ENCODE data around the gene GTF3C5. TPM values are rescaled to one million over a fixed set of nuclear protein-coding genes. Genes with fewer than 3 reads are reported as not detected.

The GTF3C5 gene
- total RNA-seq, 4 donors from 2014 or later = 48.2 to 55.3 (median 48.9) TPM

DNA sequence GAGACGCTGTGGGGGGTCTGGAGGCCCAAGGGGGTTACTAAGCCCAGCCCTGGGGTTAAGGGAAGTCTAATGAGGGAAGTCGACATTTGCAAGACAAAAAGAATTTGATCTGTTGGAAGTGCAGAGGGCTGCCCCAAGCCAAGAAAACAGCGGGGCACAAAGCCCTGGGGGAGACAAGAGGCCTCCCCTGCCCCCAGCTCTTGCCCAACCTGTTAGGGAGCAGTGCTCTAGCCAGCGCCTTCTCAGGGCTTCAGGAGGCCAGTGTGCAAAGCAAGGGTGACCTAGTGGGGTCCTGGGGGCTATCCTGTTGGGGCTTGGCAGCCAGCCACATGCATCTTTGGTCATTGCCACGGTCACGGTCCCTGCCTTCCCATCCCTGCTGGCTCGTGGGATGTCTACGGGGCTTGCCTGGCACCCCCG lies 27.1 kb upstream of the GTF3C5 start:
- DNase-seq = no peak
- intact Hi-C loops (cut with DNase I) = no loop called here
- Histone ChIP-seq H3K4me1 (peaks cover 6 to 29% (median 10%) of the 10 kb centered on the region in 3 donors), H3K9me3 (no peaks in the 10 kb centered on the region), H3K4me3 (no peak overlapping the region), H3K27me3 (peaks cover 0 to 70% (median 0%) of the 10 kb centered on the region in 4 donors), H3K36me3 (no peaks in the 10 kb centered on the region), H3K27ac (no peak overlapping the region)
- TF ChIP-seq, protein P1, sequence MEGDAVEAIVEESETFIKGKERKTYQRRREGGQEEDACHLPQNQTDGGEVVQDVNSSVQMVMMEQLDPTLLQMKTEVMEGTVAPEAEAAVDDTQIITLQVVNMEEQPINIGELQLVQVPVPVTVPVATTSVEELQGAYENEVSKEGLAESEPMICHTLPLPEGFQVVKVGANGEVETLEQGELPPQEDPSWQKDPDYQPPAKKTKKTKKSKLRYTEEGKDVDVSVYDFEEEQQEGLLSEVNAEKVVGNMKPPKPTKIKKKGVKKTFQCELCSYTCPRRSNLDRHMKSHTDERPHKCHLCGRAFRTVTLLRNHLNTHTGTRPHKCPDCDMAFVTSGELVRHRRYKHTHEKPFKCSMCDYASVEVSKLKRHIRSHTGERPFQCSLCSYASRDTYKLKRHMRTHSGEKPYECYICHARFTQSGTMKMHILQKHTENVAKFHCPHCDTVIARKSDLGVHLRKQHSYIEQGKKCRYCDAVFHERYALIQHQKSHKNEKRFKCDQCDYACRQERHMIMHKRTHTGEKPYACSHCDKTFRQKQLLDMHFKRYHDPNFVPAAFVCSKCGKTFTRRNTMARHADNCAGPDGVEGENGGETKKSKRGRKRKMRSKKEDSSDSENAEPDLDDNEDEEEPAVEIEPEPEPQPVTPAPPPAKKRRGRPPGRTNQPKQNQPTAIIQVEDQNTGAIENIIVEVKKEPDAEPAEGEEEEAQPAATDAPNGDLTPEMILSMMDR (IDR thresholded peaks at IDR 0.05) = no peak
- no peak for TF ChIP-seq POLR2A (IDR thresholded peaks at IDR 0.05)
- WGBS, 2 donors = 32 to 51% methylated on average over 4 to 8 of the region's 9 CpGs

DNA sequence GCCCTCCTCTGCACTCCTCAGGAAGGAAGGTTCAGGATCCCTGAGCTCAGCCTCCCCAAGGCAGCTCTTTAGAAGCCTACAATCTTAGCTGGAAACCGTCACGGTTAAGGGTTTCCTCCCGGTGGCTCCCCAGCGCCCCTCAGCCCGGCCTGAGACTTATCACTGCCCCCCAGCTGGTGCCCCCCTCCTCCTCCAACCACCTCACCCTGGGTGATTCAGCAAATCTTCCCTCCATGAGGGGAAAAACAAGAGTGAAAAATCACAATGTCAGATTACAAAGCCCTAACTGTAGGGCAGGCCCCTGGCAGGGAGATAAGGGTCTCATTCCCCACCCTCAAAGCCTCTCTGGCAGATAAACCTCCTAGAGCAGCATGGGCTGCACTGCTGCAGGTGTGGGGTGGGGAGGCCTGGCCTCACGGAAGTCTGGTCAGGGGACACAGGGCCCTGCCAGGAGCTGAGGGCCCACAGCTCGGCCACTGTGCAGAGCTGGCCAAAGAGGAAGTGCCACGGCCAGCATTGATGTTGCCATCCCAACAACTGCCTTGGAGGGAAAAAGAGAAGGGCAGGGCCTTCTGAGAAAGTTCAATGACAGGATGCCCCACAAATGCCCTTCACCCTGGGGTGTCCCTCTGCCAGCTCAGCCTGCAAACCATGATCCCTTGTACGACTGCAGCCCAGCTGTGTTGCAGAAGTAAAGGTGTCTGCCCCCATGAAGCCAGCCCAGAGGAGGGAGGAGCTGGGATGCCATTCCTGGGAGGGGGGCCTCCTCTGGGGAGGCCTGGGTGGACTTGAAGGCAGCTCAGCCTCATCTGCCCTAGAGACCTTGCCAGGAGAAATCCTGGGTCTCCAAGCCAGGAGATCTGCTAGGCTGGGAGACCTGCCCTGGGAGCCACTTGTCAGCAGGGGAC lies 26.5 kb upstream of the GTF3C5 start:
- intact Hi-C loops (cut with DNase I) = no loop called here
- Histone ChIP-seq H3K4me1 (peaks cover 6 to 34% (median 10%) of the 10 kb centered on the region in 3 donors), H3K27ac (no peak overlapping the region), H3K4me3 (no peak overlapping the region), H3K36me3 (no peaks in the 10 kb centered on the region), H3K27me3 (peaks cover 0 to 64% (median 0%) of the 10 kb centered on the region in 4 donors), H3K9me3 (no peaks in the 10 kb centered on the region)
- WGBS, 2 donors = 31 to 82% methylated on average over 5 to 6 of the region's 9 CpGs
- DNase-seq = no peak
- TF ChIP-seq, protein P1 (IDR thresholded peaks at IDR 0.05) = no peak
- TF ChIP-seq POLR2A (IDR thresholded peaks at IDR 0.05) = no peak

DNA sequence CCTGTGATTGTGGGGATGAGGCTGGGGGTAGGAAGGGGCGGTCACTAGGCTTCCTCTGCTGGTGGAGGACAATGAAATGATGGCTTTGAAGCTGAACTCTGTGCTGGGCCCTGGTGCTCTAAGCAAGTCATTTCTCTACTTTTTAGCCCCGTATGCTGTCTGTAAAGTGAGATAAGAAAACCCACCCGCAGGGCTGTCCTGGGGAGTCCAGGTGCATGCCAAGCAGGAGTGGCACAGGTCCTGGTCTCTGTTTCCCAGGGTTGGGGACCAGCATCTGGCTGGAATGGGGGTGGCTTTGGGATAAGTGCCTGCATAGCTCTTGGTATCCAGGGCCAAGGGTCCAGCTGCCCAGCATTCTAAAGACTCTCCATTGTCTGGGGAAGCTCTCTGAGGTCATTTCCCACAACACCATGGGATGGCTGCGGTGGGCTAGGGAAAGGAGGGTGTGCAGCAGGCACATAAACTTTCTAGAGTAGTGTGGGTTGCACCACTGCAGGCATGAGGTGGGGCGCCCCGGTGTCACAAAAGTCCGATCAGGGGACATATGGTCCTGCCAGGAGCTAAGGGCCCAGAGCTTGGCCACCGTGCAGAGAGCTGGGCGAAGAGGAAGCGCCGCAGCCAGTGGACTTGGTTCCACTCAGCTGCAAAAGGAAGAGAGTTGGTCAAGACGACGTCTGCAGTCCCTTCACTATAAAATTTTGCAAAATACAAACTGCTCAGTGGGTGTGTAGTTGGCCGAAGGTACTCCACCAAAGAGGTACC lies 25.6 kb upstream of the GTF3C5 start:
- TF ChIP-seq, protein P1 (IDR thresholded peaks at IDR 0.05) = no peak
- TF ChIP-seq POLR2A (IDR thresholded peaks at IDR 0.05) = no peak
- H3K4me1 ChIP-seq = peaks cover 6 to 34% (median 10%) of the 10 kb centered on the region in 3 donors
- no peaks in the 10 kb centered on the region for H3K36me3 ChIP-seq
- no peak for DNase-seq
- no peak overlapping the region for H3K27ac ChIP-seq
- intact Hi-C loops (cut with DNase I) = no loop called here
- H3K4me3 ChIP-seq = no peak overlapping the region
- 81 to 85% methylated on average over 7 to 9 of the region's 14 CpGs for WGBS, 2 donors
- no peaks in the 10 kb centered on the region for H3K9me3 ChIP-seq
- peaks cover 0 to 64% (median 0%) of the 10 kb centered on the region in 4 donors for H3K27me3 ChIP-seq

DNA sequence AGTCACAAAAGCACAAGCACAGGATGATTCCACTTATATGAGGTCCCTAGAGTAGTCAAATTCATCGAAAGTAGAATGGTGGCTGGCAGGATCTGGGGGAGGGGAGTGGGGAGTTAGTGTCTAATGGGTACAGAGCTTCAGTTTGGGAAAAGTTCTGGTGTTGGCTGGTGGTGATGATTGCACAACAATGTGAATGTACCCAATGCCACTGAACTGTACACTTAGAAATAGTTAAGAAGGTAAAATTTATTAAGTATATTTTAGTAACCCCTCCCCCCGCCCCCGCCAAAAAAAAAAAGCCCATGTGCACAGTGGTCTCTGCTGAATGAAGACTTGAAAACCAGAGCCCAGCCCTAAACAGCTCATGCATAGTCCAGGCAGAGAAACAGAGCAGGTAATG lies 24.8 kb upstream of the GTF3C5 start:
- intact Hi-C loops (cut with DNase I) = no loop called here
- no peaks in the 10 kb centered on the region for H3K36me3 ChIP-seq
- peaks cover 6 to 33% (median 10%) of the 10 kb centered on the region in 3 donors for H3K4me1 ChIP-seq
- WGBS, 2 donors = 39 to 73% methylated on average over 3 of the region's 3 CpGs
- no peak for TF ChIP-seq POLR2A (IDR thresholded peaks at IDR 0.05)
- TF ChIP-seq, protein P1 (IDR thresholded peaks at IDR 0.05) = no peak
- H3K27me3 ChIP-seq = peaks cover 0 to 60% (median 0%) of the 10 kb centered on the region in 4 donors
- H3K9me3 ChIP-seq = no peaks in the 10 kb centered on the region
- H3K4me3 ChIP-seq = no peak overlapping the region
- no peak for DNase-seq
- H3K27ac ChIP-seq = no peak overlapping the region
